SW 1271 (cell line): ENCODE measurements around the gene KCNA4.
"Not testable (repeated sequence)": the region's sequence is repeated elsewhere in the genome, so short reads cannot be mapped to it uniquely, and the experiment has no call there.

Experiments used
- DNase-seq, 2 experiments: peaks; one replicate each; lab custom pipeline; 2025; lab: John Stamatoyannopoulos, UW

Gene KCNA4

DNA sequence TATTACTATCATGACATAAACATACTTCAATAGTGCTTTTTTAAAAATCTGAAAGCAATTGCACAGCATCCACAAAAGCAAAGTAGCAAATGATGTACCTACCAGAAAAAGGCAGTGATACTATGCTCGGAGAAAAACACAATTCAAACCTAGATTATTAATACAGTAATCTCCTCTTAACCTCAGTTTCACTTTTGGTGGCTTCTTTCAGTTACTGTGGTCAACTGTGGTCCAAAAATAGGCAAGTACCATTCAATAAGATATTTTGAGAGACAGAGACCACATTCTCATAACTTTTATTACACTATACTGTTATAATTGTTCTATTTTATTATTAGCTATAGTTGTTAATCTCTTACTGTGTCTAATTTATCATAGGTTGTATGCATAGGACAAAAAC lies 20.8 kb downstream of the KCNA4 start:
- no peak for DNase-seq

GRCh38 chr11:29989174-29989970 lies 27.5 kb downstream of the KCNA4 start:
- no peak for DNase-seq

GRCh38 chr11:29985248-29985647 lies 31.6 kb downstream of the KCNA4 start:
- DNase-seq: no peak

DNA sequence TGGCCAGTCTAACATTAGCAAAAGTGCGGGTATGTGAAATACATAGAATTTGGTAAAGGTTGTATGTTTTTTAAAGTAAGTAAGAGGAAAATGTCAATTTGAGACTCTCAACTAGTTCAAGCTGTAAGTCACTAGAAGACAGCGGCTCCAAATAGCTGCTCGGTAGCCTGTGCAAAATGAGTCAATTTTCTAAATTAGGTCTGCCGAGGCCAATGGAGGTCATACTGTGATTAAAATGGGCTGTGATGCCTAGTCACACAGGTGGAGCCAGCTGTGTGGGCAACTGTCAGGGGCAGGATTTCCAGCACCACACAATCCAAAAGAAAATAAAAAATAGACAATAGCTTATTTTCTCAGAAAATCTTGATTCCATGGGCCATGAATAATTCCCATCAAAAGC lies 32.3 kb downstream of the KCNA4 start:
- DNase-seq: no peak

- DNase-seq: no peak
These were observed 38.3 kb downstream of the KCNA4 start for GRCh38 chr11:29978549-29978948.

DNA sequence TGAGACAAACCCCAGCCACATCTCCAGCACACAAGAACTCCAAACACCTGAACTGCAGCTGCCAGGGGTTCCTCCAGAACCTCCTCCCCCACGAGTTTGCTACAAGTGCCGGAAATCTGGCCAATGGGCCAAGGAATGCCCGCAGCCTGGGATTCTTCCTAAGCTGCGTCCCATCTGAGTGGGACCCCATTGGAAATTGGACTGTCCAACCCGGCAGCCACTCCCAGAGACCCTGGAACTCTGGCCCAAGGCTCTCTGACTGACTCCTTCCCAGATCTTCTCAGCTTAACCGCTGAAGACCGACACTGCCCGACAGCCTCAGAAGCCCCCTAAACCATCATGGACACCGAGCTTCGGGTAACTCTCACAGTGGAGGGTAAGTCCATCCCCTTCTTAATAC lies 41.2 kb downstream of the KCNA4 start:
- not testable (repeated sequence) for DNase-seq

GRCh38 chr11:29963796-29964195 lies 53.0 kb downstream of the KCNA4 start:
- DNase-seq: no peak

- DNase-seq: no peak
These were observed 53.8 kb downstream of the KCNA4 start for GRCh38 chr11:29963036-29963435.

DNA sequence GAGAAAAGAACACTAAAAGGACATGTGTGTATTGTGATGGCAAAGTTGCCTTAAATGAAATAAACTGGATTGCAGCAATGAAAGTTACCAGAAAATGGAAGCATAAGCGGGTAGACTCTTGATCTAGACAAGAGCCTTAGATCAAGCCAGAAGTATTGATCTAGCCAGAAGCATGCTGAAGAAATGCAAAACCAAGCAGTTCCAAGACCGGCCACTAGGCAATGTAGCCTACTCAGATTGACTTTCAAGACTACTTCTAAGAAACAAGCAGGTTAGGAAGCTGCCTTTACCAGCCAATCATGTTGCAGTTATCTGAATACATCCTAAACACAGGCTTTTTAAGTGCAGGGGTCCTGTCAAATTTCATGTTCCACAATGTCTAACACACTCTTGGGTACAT lies 54.6 kb downstream of the KCNA4 start:
- peak in 1 of 2 experiments; percentile 2 for DNase-seq
